HepG2 (cell line): ENCODE results near the gene ADI1. TPM values are rescaled to one million over a fixed set of nuclear protein-coding genes. Genes with fewer than 3 reads are reported as not detected.

ENCODE experiments used
- AHR ChIP-seq: IDR thresholded peaks from 2 replicates; pipeline ENCODE4 v1.6.1; 2018; ENCODE audit warnings: missing genetic modification reagents, missing compliant biosample characterization
- ATRX ChIP-seq: sonication (generic); formaldehyde crosslinking; IDR thresholded peaks from 2 replicates; pipeline ENCODE4 v1.4.0; 2020; ENCODE audit warnings: missing genetic modification reagents, borderline replicate concordance
- HDAC6 ChIP-seq: fragments of 200-600 bp; sonication (generic); IDR thresholded peaks from 2 replicates; pipeline ENCODE4 v1.7.0; 2017; ENCODE audit warnings: mild to moderate bottlenecking, antibody characterized with exemption, low read length, low read depth
- HNF1A ChIP-seq, 2 experiments: sonication (generic) in 1 of 2; formaldehyde crosslinking in 1 of 2; IDR thresholded peaks; 2 replicates each; pipeline versions ENCODE4 v1.4.0 to v1.6.1; 2016 to 2020; ENCODE audit warnings: borderline replicate concordance in 1 of 2, low read depth in 1 of 2, mild to moderate bottlenecking in 1 of 2, missing genetic modification reagents in 1 of 2
- IRX3 ChIP-seq: sonication (generic); formaldehyde crosslinking; IDR thresholded peaks from 2 replicates; pipeline ENCODE4 v1.8.1; 2023; ENCODE audit warnings: mild to moderate bottlenecking, low read depth, missing genetic modification reagents, borderline replicate concordance
- PCBP1 ChIP-seq: fragments of 200-400 bp; formaldehyde crosslinking; IDR thresholded peaks from 2 replicates; pipeline ENCODE4 v1.6.1; 2017; ENCODE audit warnings: mild to moderate bottlenecking, low read depth, low read length, borderline replicate concordance
- PHF21A ChIP-seq: sonication (generic); formaldehyde crosslinking; IDR thresholded peaks from 2 replicates; pipeline ENCODE4 v1.5.0; 2020; ENCODE audit warnings: mild to moderate bottlenecking, missing genetic modification reagents
- RERE ChIP-seq: IDR thresholded peaks from 2 replicates; pipeline ENCODE4 v1.6.1; 2016; ENCODE audit warnings: low read depth, missing genetic modification reagents, missing compliant biosample characterization
- SKI ChIP-seq: fragments of 450-650 bp; IDR thresholded peaks from one replicate; pipeline ENCODE4 v1.6.1; 2018; ENCODE audit warnings: mild to moderate bottlenecking; ENCODE audit not compliant: partially characterized antibody
- SMAD3 ChIP-seq: sonication (generic); formaldehyde crosslinking; IDR thresholded peaks from 2 replicates; pipeline ENCODE4 v1.4.0; 2020; ENCODE audit warnings: missing genetic modification reagents
- SRY ChIP-seq: sonication (generic); formaldehyde crosslinking; IDR thresholded peaks from 2 replicates; pipeline ENCODE4 v1.8.0; 2022; ENCODE audit warnings: mild to moderate bottlenecking, missing genetic modification reagents
- TBX2 ChIP-seq: sonication (generic); formaldehyde crosslinking; IDR thresholded peaks from 2 replicates; pipeline ENCODE4 v1.5.0; 2020; ENCODE audit warnings: missing genetic modification reagents, mild to moderate bottlenecking, borderline replicate concordance
- ZNF326 ChIP-seq: sonication (generic); formaldehyde crosslinking; IDR thresholded peaks from 2 replicates; pipeline ENCODE4 v1.4.0; 2020; ENCODE audit warnings: missing genetic modification reagents, borderline replicate concordance
- ZNF362 ChIP-seq: sonication (generic); formaldehyde crosslinking; IDR thresholded peaks from 2 replicates; pipeline ENCODE4 v1.4.0; 2020; ENCODE audit warnings: missing genetic modification reagents, mild to moderate bottlenecking, borderline replicate concordance
- ZNF44 ChIP-seq: sonication (generic); formaldehyde crosslinking; IDR thresholded peaks from 2 replicates; pipeline ENCODE4 v1.5.1; 2020; ENCODE audit warnings: mild to moderate bottlenecking, missing genetic modification reagents
- ZNF501 ChIP-seq: sonication (generic); formaldehyde crosslinking; IDR thresholded peaks from 2 replicates; pipeline ENCODE4 v1.5.1; 2020; ENCODE audit warnings: mild to moderate bottlenecking, moderate library complexity, missing genetic modification reagents
- ZNF768 ChIP-seq: sonication (generic); formaldehyde crosslinking; IDR thresholded peaks from 2 replicates; pipeline ENCODE4 v1.4.0; 2020; ENCODE audit warnings: missing genetic modification reagents
- polyA plus RNA-seq, 8 experiments: library from polyadenylated mRNA; depleted of rRNA in 3 of 8; stranded (reverse) in 7 of 8; unstranded in 1 of 8; fragments of >200 nt; fragmentation: Illumina TruSeq in 4 of 8; extraction: Trizol in 4 of 8; gene quantifications; 2 replicates each; pipeline versions ENCODE4 v1.2.1 to v1.2.3, GENCODE V29; 2011 to 2016; ENCODE audit warnings: low read depth in 4 of 8, missing spikeins in 1 of 8, mixed read lengths in 1 of 8; ENCODE audit not compliant: insufficient read depth in 1 of 8
- total RNA-seq, 5 experiments: library from RNA; depleted of rRNA; stranded (reverse); fragments of >200 nt; fragmentation: Illumina TruSeq; extraction: Trizol; gene quantifications; 2 replicates each; pipeline ENCODE4 v1.2.3, GENCODE V29; 2016; ENCODE audit warnings: low read depth in 1 of 5
- TF ChIP-seq, protein P1 (sequence below): sonication (generic); formaldehyde crosslinking; IDR thresholded peaks from 2 replicates; pipeline ENCODE4 v1.8.1; 2023; ENCODE audit warnings: missing genetic modification reagents, inconsistent platforms, borderline replicate concordance

Gene ADI1
- total and polyA plus RNA-seq, 2 of the 13 experiments (the other 11 are each of a cell fraction or from before 2014, with no cell fraction given), result 28.7 to 123 TPM

- TF ChIP-seq HNF1A (IDR thresholded peaks at IDR 0.05; ENCODE audit: low read depth) (no peak), HNF1A (CRISPR knock-in tag; IDR thresholded peaks at IDR 0.05; ENCODE audit: borderline replicate concordance) (no peak), PHF21A (CRISPR knock-in tag) (peak; percentile 28; the same call in 1 of the 2 replicates), HDAC6 (no peak), TBX2 (CRISPR knock-in tag) (peak; percentile 45), ZNF501 (CRISPR knock-in tag) (no peak), ZNF326 (CRISPR knock-in tag) (no peak), PCBP1 (no peak), ZNF44 (no peak), ATRX (CRISPR knock-in tag) (no peak), SMAD3 (CRISPR knock-in tag) (no peak), IRX3 (no peak), RERE (CRISPR knock-in tag) (peak; percentile 34; the same call in 1 of the 2 replicates), SKI (no peak), ZNF768 (CRISPR knock-in tag) (no peak), ZNF362 (CRISPR knock-in tag) (no peak), SRY (no peak), AHR (no peak)
- TF ChIP-seq, protein P1, sequence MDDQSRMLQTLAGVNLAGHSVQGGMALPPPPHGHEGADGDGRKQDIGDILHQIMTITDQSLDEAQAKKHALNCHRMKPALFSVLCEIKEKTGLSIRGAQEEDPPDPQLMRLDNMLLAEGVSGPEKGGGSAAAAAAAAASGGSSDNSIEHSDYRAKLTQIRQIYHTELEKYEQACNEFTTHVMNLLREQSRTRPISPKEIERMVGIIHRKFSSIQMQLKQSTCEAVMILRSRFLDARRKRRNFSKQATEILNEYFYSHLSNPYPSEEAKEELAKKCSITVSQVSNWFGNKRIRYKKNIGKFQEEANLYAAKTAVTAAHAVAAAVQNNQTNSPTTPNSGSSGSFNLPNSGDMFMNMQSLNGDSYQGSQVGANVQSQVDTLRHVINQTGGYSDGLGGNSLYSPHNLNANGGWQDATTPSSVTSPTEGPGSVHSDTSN (CRISPR knock-in tag), result no peak
Measured at GRCh38 chr2:3523551-3524041, 4.3 kb upstream of the ADI1 start (continued).
